Adrenal gland (tissue), 5 donors: ENCODE data around the gene NOL4L.

ENCODE experiments used
- CTCF ChIP-seq, 6 experiments: fragments of 450-650 bp in 4 of 6; fragments of 200-600 bp in 2 of 6; sonication (generic) in 1 of 6; IDR thresholded peaks; 1 replicate in 5 of 6; 2 replicates in 1 of 6; pipeline versions ENCODE4 v1.5.1 to v1.8.0; 2016 to 2021; ENCODE audit warnings: antibody characterized with exemption in 6 of 6, mild to moderate bottlenecking in 2 of 6, moderate library complexity in 1 of 6
- POLR2A ChIP-seq, 2 donors: fragments of 450-650 bp; IDR thresholded peaks; one replicate each; pipeline ENCODE4 v1.6.1; 2017; ENCODE audit warnings: antibody characterized with exemption in 2 of 2, mild to moderate bottlenecking in 2 of 2, moderate library complexity in 1 of 2
- donor health status: DM: no; HTN: no; CAD: no.

DNA sequence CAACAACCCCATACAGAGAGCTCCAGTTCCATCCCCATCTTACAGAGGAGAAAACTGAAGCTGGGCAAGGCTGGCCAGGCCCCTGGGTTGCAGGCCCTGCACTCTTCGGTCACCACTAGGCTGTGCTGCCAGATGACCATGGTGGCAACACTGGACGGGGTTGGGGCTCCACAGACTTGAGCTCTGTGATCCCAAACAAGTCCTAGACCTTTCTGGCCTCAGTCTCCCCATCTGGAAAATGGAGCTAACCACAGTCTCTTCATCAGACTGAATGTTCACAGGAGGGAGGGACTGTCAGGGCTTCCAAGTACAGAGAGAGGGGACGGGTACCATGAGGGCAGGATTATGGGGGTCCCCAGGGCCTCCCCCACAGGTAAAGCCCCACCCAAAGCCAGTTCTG, 41.3 kb upstream of the NOL4L start:
- TF ChIP-seq CTCF (IDR thresholded peaks at IDR 0.05) (no peak), POLR2A (IDR thresholded peaks at IDR 0.05) (no peak)
